WERI-Rb-1 (cell line): ENCODE measurements around the gene NUP88.
A peak's percentile ranks its signal among the peaks of the same experiment; 100 is the strongest.

Experiments used
- DNase-seq: peaks from one replicate; pipeline ENCODE4 v3.0.0-alpha.2; 2020
- H3K27ac ChIP-seq: fragments of 250-450 bp; sonication (Bioruptor Pico); 2 replicates; pipeline ENCODE4 v1.5.1; 2020; ENCODE audit warnings: mild to moderate bottlenecking, moderate library complexity
- H3K27me3 ChIP-seq: fragments of 250-450 bp; sonication (Bioruptor Pico); 2 replicates; pipeline ENCODE4 v1.5.1; 2021; ENCODE audit warnings: mild to moderate bottlenecking, low read depth, moderate library complexity; ENCODE audit not compliant: insufficient read depth, severe bottlenecking
- H3K36me3 ChIP-seq: fragments of 250-450 bp; sonication (Bioruptor Pico); 2 replicates; pipeline ENCODE4 v1.5.1; 2020; ENCODE audit warnings: mild to moderate bottlenecking, moderate library complexity
- H3K4me3 ChIP-seq: 2 replicates; pipeline ENCODE4 v1.5.1; 2011; ENCODE audit warnings: low read depth, mild to moderate bottlenecking, control low read depth, low read length
- H3K9me3 ChIP-seq: fragments of 250-450 bp; sonication (Bioruptor Pico); 2 replicates; pipeline ENCODE4 v1.5.1; 2021; ENCODE audit warnings: mild to moderate bottlenecking, moderate library complexity; ENCODE audit not compliant: severe bottlenecking
- CTCF ChIP-seq: IDR thresholded peaks from 2 replicates; pipeline ENCODE4 v1.5.1; 2011; ENCODE audit warnings: low read depth, mild to moderate bottlenecking, control low read depth, inconsistent platforms, low read length

NUP88 gene

GRCh38 chr17:5418858-5419355 is 555 bp downstream of the NUP88 start:
- no peaks in the 10 kb centered on the region for H3K9me3 ChIP-seq
- no peak for TF ChIP-seq CTCF
- DNase-seq, result no peak
- peak overlapping the region; percentile 84 for H3K27ac ChIP-seq
- peak overlapping the region; percentile 71 for H3K4me3 ChIP-seq
- no peaks in the 10 kb centered on the region for H3K27me3 ChIP-seq
- peaks cover 69% of the 10 kb centered on the region for H3K36me3 ChIP-seq

GRCh38 chr17:5416901-5417300 is 2.6 kb downstream of the NUP88 start:
- Histone ChIP-seq H3K9me3 (no peaks in the 10 kb centered on the region), H3K27me3 (no peaks in the 10 kb centered on the region), H3K27ac (no peak overlapping the region), H3K4me3 (no peak overlapping the region), H3K36me3 (peaks cover 69% of the 10 kb centered on the region)
- TF ChIP-seq CTCF, result no peak
- DNase-seq, result no peak

GRCh38 chr17:5413682-5414081 is 5.8 kb downstream of the NUP88 start:
- Histone ChIP-seq H3K27me3 (no peaks in the 10 kb centered on the region), H3K9me3 (no peaks in the 10 kb centered on the region), H3K36me3 (peaks cover 82% of the 10 kb centered on the region), H3K4me3 (no peak overlapping the region), H3K27ac (no peak overlapping the region)
- no peak for TF ChIP-seq CTCF
- DNase-seq, result no peak

- Histone ChIP-seq H3K9me3 (no peaks in the 10 kb centered on the region), H3K4me3 (no peak overlapping the region), H3K36me3 (peaks cover 93% of the 10 kb centered on the region), H3K27me3 (no peaks in the 10 kb centered on the region), H3K27ac (no peak overlapping the region)
- no peak for DNase-seq
- no peak for TF ChIP-seq CTCF
Observed at GRCh38 chr17:5410594-5411272, 8.7 kb downstream of the NUP88 start.

GRCh38 chr17:5408186-5408585 is 11.3 kb downstream of the NUP88 start:
- no peaks in the 10 kb centered on the region for H3K9me3 ChIP-seq
- DNase-seq, result no peak

More at GRCh38 chr17:5408186-5408585, 11.3 kb downstream of the NUP88 start:
- H3K27me3 ChIP-seq, result no peaks in the 10 kb centered on the region
- no peak overlapping the region for H3K27ac ChIP-seq
- no peak for TF ChIP-seq CTCF
- H3K36me3 ChIP-seq, result peaks cover 95% of the 10 kb centered on the region
- no peak overlapping the region for H3K4me3 ChIP-seq
